Measurements from ENCODE around the gene MYCT1.

GRCh38 chr6:152748843-152749242 lies 51.1 kb downstream of the MYCT1 start:
- TF ChIP-seq CTCF (IDR thresholded peaks at IDR 0.05; ENCODE audit: low read depth, low read length): no peak
- no peak for TF ChIP-seq POLR2A (IDR thresholded peaks at IDR 0.05; ENCODE audit: extremely low read depth, insufficient read length)
- no peak for TF ChIP-seq MAX (IDR thresholded peaks at IDR 0.05; ENCODE audit: low read depth, low read length)
- no peak for TF ChIP-seq MYC (IDR thresholded peaks at IDR 0.05; ENCODE audit: low read depth, low read length)
